GM12864 (cell line): ENCODE data around the gene HIPK2.

Experiments
- DNase-seq: peaks from one replicate; pipeline ENCODE4 v3.0.0-alpha.2; 2011; ENCODE audit warnings: low read depth
- H3K4me3 ChIP-seq: 2 replicates; pipeline ENCODE4 v1.5.1; 2011; ENCODE audit warnings: mild to moderate bottlenecking, low read depth, low read length, control low read depth
- TF ChIP-seq, protein P1 (sequence below): IDR thresholded peaks from 2 replicates; pipeline ENCODE4 v1.5.1; 2011; ENCODE audit warnings: low read depth, mild to moderate bottlenecking, moderate library complexity, low read length, control low read depth, inconsistent platforms; ENCODE audit errors: missing control alignments

Gene HIPK2

DNA sequence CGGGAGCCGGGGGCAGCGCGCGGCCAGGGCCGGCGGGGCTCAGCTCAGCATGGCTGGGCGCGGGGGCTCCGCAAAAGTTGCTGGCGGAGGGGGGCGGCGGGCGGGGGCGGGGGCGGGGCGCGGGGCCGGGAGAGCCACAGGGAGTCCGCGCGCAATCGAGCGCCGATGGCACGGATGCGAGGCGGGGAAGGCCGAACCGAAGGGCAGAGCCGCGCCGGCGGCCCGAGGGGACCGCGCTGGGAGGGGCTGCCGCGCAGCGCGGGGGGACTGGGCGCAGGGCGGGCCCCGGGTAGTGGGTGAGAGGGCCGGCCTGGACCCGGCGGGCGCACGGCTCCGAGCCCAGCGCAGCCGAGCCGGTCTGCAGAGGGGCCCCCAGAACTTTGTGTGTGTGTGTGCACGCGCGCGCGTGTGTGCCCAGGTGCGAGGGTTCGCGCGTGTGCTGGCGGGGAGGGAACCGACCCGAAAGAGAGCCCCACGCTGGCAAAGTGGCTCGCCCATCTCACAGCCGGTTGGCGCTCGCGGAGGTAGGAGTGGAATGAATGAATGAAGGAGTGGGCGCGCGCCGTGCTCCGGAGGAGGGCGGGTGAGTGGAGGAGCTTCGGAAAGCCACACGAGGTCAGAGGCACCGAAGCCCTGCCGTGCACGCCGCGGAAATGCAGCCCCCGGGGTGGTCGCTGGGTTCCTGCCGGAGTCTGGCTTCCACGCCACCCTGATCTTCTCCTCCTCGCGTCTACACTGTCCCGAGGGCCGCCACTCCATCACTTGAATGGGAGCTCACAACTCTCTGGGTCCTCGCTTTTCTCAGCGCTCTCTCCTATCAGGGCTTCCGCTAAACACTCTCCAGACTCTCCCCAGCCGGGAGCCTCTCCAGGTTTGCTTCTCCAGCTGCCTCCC is at the start of gene HIPK2:
TSS of gene HIPK2 (minus strand) at position 51 of the 894 bp plus-strand sequence. CDS start 375 bp downstream, outside the sequence.
- no peak for DNase-seq
- TF ChIP-seq, protein P1, sequence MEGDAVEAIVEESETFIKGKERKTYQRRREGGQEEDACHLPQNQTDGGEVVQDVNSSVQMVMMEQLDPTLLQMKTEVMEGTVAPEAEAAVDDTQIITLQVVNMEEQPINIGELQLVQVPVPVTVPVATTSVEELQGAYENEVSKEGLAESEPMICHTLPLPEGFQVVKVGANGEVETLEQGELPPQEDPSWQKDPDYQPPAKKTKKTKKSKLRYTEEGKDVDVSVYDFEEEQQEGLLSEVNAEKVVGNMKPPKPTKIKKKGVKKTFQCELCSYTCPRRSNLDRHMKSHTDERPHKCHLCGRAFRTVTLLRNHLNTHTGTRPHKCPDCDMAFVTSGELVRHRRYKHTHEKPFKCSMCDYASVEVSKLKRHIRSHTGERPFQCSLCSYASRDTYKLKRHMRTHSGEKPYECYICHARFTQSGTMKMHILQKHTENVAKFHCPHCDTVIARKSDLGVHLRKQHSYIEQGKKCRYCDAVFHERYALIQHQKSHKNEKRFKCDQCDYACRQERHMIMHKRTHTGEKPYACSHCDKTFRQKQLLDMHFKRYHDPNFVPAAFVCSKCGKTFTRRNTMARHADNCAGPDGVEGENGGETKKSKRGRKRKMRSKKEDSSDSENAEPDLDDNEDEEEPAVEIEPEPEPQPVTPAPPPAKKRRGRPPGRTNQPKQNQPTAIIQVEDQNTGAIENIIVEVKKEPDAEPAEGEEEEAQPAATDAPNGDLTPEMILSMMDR: no peak
- H3K4me3 ChIP-seq: peak within 1 kb of the TSS; percentile 80

DNA sequence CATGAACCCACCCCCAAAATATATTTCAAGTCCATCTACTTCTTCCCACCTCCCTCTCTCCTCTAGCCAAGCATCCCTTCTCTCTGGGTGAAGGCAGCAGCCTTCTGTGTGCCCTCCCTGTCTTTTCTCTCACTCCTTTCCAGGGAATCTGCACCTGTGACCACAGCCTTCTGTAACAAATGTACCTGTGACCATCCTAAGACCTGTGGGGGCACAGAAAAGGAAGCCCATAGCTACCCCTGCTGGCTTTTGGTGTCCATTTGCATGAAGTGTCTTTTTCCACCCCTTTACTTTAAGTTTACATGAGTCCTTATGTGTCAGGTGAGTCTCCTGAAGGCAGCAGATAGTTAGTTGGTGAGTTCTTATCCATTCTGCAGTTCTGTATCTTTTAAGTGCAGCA is 49.2 kb upstream of the HIPK2 start:
- no peak for DNase-seq
- H3K4me3 ChIP-seq: no peak overlapping the region
- TF ChIP-seq, protein P1: peak; percentile 45

DNA sequence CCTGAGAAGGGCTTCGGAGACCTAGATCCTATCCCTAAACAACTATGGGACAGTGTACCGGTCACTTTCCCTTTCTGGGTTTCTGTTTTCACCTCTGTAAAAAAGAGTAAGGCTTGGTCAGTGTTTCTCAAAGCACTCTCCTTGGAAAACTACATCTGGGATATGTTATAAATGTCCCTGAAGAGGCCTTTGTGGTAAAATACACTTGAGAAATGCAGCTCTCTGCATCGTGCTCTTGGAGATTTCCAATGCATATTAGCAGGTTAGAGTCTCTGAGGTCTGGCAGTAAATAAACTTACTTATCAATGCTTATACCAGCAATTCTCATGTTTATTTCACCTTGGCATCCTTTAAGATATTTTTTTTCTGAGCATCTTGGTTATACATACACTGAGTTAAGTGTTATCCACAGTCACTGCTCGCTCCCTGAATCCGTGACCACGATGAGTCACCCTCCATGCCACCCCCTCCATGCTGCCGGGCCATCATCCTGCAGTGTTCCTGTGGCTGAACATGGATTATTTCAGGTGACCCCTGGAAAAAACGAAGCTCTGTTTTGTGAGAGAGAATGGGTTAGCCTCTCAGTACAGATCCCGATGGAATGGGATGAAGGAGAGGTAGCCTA is 48.0 kb upstream of the HIPK2 start:
- DNase-seq: no peak
- no peak overlapping the region for H3K4me3 ChIP-seq
- TF ChIP-seq, protein P1: no peak

DNA sequence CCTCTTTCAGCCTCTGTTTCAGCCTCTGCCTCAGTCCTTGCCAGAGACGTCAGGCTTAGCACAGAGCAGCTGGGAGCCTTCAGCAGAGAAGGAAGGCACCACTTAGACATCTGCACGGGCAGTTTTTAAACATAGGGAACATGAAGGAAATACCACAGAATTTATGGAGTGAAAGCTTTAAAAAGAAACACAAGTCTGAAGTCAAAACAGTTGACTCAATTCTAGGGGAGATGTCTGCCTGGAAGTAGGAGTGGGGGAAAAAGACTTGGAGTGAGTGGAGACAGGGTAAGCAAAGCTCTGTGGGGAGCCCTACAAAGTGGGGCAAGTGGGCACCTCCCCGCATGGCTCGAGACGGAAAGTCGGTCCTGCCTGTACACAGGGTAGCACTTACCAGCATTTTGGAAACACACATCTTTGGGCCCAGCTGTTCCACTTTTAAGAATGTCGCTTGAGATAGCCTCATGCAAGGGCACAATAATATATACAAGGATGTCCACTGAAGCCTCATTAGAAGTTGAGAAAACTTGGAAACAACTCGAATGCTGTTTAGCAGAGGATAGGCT is 46.2 kb upstream of the HIPK2 start:
- H3K4me3 ChIP-seq: no peak overlapping the region
- TF ChIP-seq, protein P1: no peak
- no peak for DNase-seq

DNA sequence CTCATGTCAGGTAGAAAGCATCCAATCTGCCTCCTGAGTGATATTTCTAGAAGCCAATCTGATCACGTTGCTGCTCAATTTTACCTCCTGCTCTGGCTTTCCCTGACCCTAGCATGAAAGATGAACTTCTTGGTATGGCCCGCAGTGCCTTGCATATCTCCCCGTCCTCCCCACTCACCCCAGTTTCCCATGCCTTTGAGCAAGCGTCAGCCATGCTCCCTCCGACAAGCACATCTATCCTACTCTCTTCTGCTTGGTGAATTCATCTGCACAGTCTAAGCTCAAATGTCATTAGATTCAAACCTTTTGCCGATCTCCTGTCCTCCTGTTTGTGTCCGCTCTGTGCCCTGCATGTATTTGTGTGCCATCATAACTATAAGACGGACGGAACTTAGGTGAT is 45.1 kb upstream of the HIPK2 start:
- TF ChIP-seq, protein P1: no peak
- DNase-seq: no peak
- H3K4me3 ChIP-seq: no peak overlapping the region

DNA sequence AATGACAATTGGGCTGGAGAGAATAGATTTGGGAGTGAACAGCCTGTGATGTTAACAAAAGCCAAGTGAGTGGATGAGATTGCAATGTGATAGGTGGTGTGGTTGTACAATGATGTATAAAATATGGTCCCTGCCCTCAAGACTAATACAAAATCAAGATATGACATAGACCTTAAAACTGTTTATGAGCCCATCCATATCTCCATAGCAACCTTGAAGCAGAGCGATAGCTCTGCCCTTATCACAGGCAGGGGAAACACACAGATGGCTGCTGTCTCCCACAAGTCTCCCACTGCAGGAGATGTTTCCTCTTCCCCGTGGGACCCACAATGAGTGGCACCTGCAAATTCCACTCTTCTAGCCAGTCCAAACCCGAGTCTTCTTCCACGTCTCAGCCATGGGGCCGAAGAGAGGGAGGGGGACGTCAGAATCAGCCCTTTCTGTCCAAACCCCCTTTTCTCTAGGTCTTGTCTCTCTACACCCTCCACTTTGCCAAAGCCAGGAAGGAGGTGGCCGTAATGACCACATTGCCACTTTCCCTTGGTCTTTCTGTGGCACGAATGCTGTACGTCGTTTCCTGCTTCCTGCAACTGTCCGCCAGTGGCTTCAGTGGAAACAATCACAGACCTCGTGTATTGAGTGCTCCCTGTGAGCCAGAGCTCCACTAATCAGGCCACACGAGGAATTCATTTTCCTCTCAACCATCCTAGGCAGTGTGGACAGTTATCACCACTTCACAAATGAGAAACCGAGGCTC is 43.7 kb upstream of the HIPK2 start:
- no peak for DNase-seq
- no peak overlapping the region for H3K4me3 ChIP-seq
- TF ChIP-seq, protein P1: no peak
